Natural killer cell (primary cell): ENCODE measurements around the gene CD164L2. TPM values are rescaled to one million over a fixed set of nuclear protein-coding genes. Genes with fewer than 3 reads are reported as not detected.

Experiments used
- ATAC-seq, 3 donors: fragments of 150-1000 bp in 2 of 3; fragments of 200-7000 bp in 1 of 3; cut with Tn5 transposase; 1 replicate in 1 of 3; 2 replicates in 2 of 3; pipeline ENCODE4 v1.10.0; 2021; ENCODE audit warnings: mild to moderate bottlenecking in 2 of 3, moderate library complexity in 2 of 3
- DNase-seq, 2 donors: peaks; one replicate each; pipeline versions ENCODE4 v3.0.0 to v3.0.0-alpha.2; 2013 to 2021; ENCODE audit warnings: mixed read lengths in 1 of 2
- H3K27ac ChIP-seq: one replicate; pipeline ENCODE4 v1.5.1; 2013; ENCODE audit warnings: mild to moderate bottlenecking, low read length
- H3K27me3 ChIP-seq: one replicate; pipeline ENCODE4 v1.6.1; 2013; ENCODE audit warnings: low read length; ENCODE audit not compliant: control insufficient read depth, insufficient read depth
- H3K36me3 ChIP-seq: one replicate; pipeline ENCODE4 v1.6.1; 2013; ENCODE audit warnings: low read length; ENCODE audit not compliant: control insufficient read depth, insufficient read depth
- H3K4me1 ChIP-seq: one replicate; pipeline ENCODE4 v1.6.1; 2013; ENCODE audit warnings: low read length; ENCODE audit not compliant: control insufficient read depth, insufficient read depth
- H3K4me3 ChIP-seq: one replicate; pipeline ENCODE4 v1.5.1; 2013; ENCODE audit warnings: low read length
- H3K9me3 ChIP-seq: one replicate; pipeline ENCODE4 v1.6.1; 2013; ENCODE audit warnings: low read length; ENCODE audit not compliant: control insufficient read depth, insufficient read depth
- H3K27ac Mint-ChIP-seq, 2 donors: one replicate each; pipeline ENCODE4 v1.8.0; 2022; ENCODE audit warnings: mild to moderate bottlenecking in 2 of 2, mixed read lengths in 2 of 2, moderate library complexity in 1 of 2
- H3K27me3 Mint-ChIP-seq, 2 donors: one replicate each; pipeline ENCODE4 v1.8.0; 2022; ENCODE audit warnings: low read depth in 2 of 2, mixed read lengths in 2 of 2
- H3K36me3 Mint-ChIP-seq: one replicate; pipeline ENCODE4 v1.8.0; 2022; ENCODE audit warnings: mixed read lengths
- H3K4me1 Mint-ChIP-seq, 2 donors: one replicate each; pipeline ENCODE4 v1.8.0; 2022; ENCODE audit warnings: mixed read lengths in 2 of 2
- H3K4me3 Mint-ChIP-seq: one replicate; pipeline ENCODE4 v1.8.0; 2022; ENCODE audit warnings: mild to moderate bottlenecking, moderate library complexity, mixed read lengths
- H3K9me3 Mint-ChIP-seq, 2 donors: one replicate each; pipeline ENCODE4 v1.8.0; 2022; ENCODE audit warnings: mixed read lengths in 2 of 2
- CTCF ChIP-seq: fragments of 200-600 bp; IDR thresholded peaks from one replicate; pipeline ENCODE4 v1.8.0; 2022; ENCODE audit warnings: antibody characterized with exemption
- WGBS: methylation state at CpG from one replicate; pipeline ENCODE4 v1.1.7; 2013; ENCODE audit warnings: missing lambda C conversion rate; ENCODE audit not compliant: insufficient coverage; 5-methylcytosine and 5-hydroxymethylcytosine counted together
- intact Hi-C: fragments of 100-400 bp; cut with micrococcal nuclease; formaldehyde crosslinking; loops from one replicate; pipeline ENCODE4 v1.14.2; 2022
- total RNA-seq, 4 donors: library from RNA; stranded (reverse); fragments of 120-200 nt in 1 of 4; gene quantifications; one replicate each; pipeline versions ENCODE4 v1.2.3 to v1.2.4, GENCODE V29; 2013 to 2022

The CD164L2 gene
- total RNA-seq, 3 donors from 2014 or later (not counting 1 experiment from before 2014, with no cell fraction given) = 0.40 TPM; not detected in 2

DNA sequence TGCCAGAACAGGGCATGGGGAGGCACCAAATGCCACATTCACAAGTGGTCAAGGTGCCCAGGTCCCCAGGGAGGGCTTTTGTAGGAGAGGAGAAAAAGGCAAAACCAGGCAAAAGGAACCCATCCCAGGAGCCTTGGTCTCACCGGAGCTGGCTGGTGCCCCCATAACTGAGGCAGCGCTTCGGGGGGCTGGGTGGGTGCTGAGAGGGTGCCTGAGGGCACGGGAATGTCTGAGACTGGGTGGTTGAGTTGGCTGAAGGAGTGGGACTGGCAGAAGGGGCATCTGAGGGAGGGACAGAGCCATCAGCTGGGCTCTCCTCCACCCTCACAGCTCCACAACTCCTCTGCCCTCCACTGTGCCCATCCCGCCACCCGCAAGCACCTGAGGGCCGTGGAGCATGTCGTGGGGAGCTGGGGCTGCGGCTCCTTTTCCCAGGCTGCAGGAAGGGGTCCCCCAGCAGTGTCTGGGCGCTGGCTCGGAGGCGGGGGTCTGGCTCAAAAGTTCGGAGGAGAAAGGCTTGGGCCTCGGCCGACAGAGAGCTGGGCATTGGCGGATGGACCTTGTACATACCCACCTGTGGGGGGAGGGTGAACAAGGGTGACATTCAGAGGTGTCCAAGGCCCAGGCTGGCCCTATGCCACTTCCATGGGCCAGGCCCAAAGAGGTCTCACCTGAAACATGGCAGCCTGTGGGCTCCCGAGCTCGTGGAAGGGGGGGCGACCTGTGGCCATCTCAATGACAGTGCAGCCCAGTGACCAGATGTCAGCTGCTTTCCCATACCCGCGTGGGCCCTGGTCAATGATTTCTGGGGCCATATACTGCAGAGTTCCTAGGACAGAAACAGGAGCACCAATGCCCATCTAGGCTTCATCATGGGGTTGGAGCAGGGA lies 24.9 kb downstream of the CD164L2 start:
- Mint-ChIP-seq H3K27ac (peak overlapping the region; percentile 78 to 84), H3K4me1 (peaks cover 25 to 41% of the 10 kb centered on the region in 2 donors), H3K36me3 (no peaks in the 10 kb centered on the region), H3K9me3 (no peaks in the 10 kb centered on the region), H3K4me3 (peak overlapping the region; percentile 77), H3K27me3 (no peaks in the 10 kb centered on the region)
- no peak overlapping the region for H3K4me3 ChIP-seq
- H3K27ac ChIP-seq = no peak overlapping the region
- no peaks in the 10 kb centered on the region for H3K9me3 ChIP-seq
- H3K4me1 ChIP-seq = peaks cover 50% of the 10 kb centered on the region
- no peaks in the 10 kb centered on the region for H3K27me3 ChIP-seq
- TF ChIP-seq CTCF = no peak
- no peak for DNase-seq
- WGBS = 96% methylated on average over 21 of the region's 21 CpGs
- ATAC-seq = no peak
- intact Hi-C loops = no loop called here
- no peaks in the 10 kb centered on the region for H3K36me3 ChIP-seq

DNA sequence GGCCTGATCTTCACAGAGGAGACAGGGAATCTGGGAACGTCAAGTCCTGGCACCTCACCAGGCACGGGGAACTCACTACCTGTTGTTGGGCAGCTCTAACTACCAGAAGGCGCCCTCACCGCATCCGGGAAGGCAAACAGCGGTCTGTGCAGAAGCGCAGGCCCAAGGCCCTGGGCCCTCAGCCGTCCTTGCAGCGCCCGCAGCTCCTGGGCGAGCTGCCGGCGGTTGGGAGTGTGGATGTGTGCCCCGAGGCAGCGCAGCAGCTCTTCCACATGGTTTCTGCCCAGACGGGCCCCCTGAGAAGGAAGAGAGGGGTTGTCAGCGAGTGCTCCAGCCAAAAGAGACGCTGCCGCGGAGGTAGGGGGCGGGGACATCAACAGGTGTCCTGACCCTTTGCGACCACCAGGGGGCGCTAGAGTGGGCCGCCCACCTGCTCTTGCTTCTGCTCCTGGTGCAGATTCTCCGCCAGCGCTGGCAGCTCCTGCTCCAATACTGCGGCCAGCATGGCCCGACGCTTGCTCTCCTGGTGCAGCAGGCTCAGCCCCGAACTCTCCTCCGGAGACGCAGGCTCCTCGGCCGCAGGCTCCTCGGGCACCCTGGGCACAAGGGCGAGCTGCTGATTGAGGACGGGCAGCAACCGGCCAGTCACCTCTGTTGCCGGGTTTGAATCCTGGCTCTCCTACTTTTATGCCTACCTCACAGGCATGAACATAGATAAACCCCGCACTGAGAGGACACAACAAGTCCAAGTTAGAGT lies 25.7 kb downstream of the CD164L2 start:
- H3K4me1 Mint-ChIP-seq = peaks cover 25 to 41% of the 10 kb centered on the region in 2 donors
- peak; percentile 99 for TF ChIP-seq CTCF

GRCh38 chr1:27356619-27357280 lies 26.4 kb downstream of the CD164L2 start:
- WGBS = 75% methylated on average over 37 of the region's 37 CpGs
- H3K9me3 ChIP-seq = no peaks in the 10 kb centered on the region
- H3K4me1 Mint-ChIP-seq = peaks cover 25 to 41% of the 10 kb centered on the region in 2 donors
- DNase-seq (peak; percentile 42 to 63), ATAC-seq (peak; percentile 58 to 81 (median 67))
- no peaks in the 10 kb centered on the region for H3K9me3 Mint-ChIP-seq
- TF ChIP-seq CTCF = no peak
- H3K27ac ChIP-seq = peak overlapping the region; percentile 74
- no peaks in the 10 kb centered on the region for H3K27me3 ChIP-seq
- intact Hi-C loops = loop anchor here (1.0 to 2.0 kb wide), 3 partner anchors 14 to 34 kb away; partner anchors contain the start of genes SYTL1 and TMEM222
- H3K36me3 ChIP-seq = peaks cover 5% of the 10 kb centered on the region
- H3K27me3 Mint-ChIP-seq = no peaks in the 10 kb centered on the region
- H3K4me3 Mint-ChIP-seq = peak overlapping the region; percentile 77
- peak overlapping the region; percentile 61 for H3K4me3 ChIP-seq
- H3K27ac Mint-ChIP-seq = peak overlapping the region; percentile 78 to 84
- H3K4me1 ChIP-seq = peaks cover 50% of the 10 kb centered on the region
- no peaks in the 10 kb centered on the region for H3K36me3 Mint-ChIP-seq

More for the DNA sequence above, 25.7 kb downstream of the CD164L2 start:
- H3K27ac ChIP-seq = peak overlapping the region; percentile 74
- Mint-ChIP-seq H3K9me3 (no peaks in the 10 kb centered on the region), H3K4me3 (peak overlapping the region; percentile 77), H3K36me3 (no peaks in the 10 kb centered on the region), H3K27ac (peak overlapping the region; percentile 78 to 84), H3K27me3 (no peaks in the 10 kb centered on the region)
- H3K27me3 ChIP-seq = no peaks in the 10 kb centered on the region
- H3K36me3 ChIP-seq = peaks cover 4% of the 10 kb centered on the region
- intact Hi-C loops = loop anchor here (2.0 kb wide), 2 partner anchors 31 to 35 kb away; partner anchors contain the start of gene TMEM222
- peak; percentile 70 to 91 (median 75) for ATAC-seq
- peaks cover 50% of the 10 kb centered on the region for H3K4me1 ChIP-seq
- DNase-seq = peak; percentile 81 to 91
- no peaks in the 10 kb centered on the region for H3K9me3 ChIP-seq
- WGBS = 16% methylated on average over 40 of the region's 40 CpGs
- peak overlapping the region; percentile 61 for H3K4me3 ChIP-seq
